Thyroid gland (tissue), 4 donors: ENCODE results near the gene PSMD8. TPM values are rescaled to one million over a fixed set of nuclear protein-coding genes. Genes with fewer than 3 reads are reported as not detected.

Source experiments
- DNase-seq, 2 donors: peaks; one replicate each; pipeline ENCODE4 v3.0.0-alpha.2; 2019
- H3K27ac ChIP-seq, 3 donors: fragments of 200-600 bp; sonication (generic); 1 replicate in 2 of 3; 2 replicates in 1 of 3; pipeline ENCODE4 v1.5.1; 2016 to 2019; ENCODE audit warnings: mild to moderate bottlenecking in 1 of 3, moderate library complexity in 1 of 3
- H3K27me3 ChIP-seq: fragments of 200-600 bp; sonication (generic); one replicate; pipeline ENCODE4 v1.5.1; 2019
- H3K36me3 ChIP-seq, 2 donors: fragments of 200-600 bp; sonication (generic); one replicate each; pipeline ENCODE4 v1.5.1; 2016 to 2019
- H3K4me1 ChIP-seq, 2 donors: fragments of 200-600 bp; sonication (generic); one replicate each; pipeline ENCODE4 v1.5.1; 2017 to 2019
- H3K4me3 ChIP-seq, 3 donors: fragments of 200-600 bp; sonication (generic); replicated peaks in 1 of 3; 1 replicate in 2 of 3; 2 replicates in 1 of 3; pipeline ENCODE4 v1.5.1; 2016; ENCODE audit warnings: mild to moderate bottlenecking in 1 of 3
- H3K9me3 ChIP-seq: fragments of 200-600 bp; sonication (generic); one replicate; pipeline ENCODE4 v1.5.1; 2017
- CTCF ChIP-seq, 6 experiments: fragments of 200-600 bp in 3 of 6; fragments of 450-650 bp in 3 of 6; sonication (generic) in 3 of 6; IDR thresholded peaks; one replicate each; pipeline ENCODE4 v1.5.1; 2016 to 2019; ENCODE audit warnings: antibody characterized with exemption in 6 of 6, mild to moderate bottlenecking in 2 of 6, inconsistent platforms in 1 of 6, moderate library complexity in 1 of 6
- POLR2A ChIP-seq, 2 donors: fragments of 450-650 bp; IDR thresholded peaks; one replicate each; pipeline ENCODE4 v1.6.1; 2017; ENCODE audit warnings: antibody characterized with exemption in 2 of 2, mild to moderate bottlenecking in 2 of 2, moderate library complexity in 1 of 2
- WGBS, 2 donors: methylation state at CpG; one replicate each; pipeline ENCODE4 v1.1.5; 2017; 5-methylcytosine and 5-hydroxymethylcytosine counted together
- intact Hi-C: fragments of 100-400 bp; cut with DNase I; formaldehyde crosslinking; loops from one replicate; pipeline ENCODE4 v1.15.1; 2023
- total RNA-seq, 4 donors: library from RNA; depleted of rRNA; stranded (reverse); fragments of >200 nt; gene quantifications; one replicate each; pipeline ENCODE4 v1.2.3, GENCODE V29; 2016

The PSMD8 gene
- total RNA-seq, 4 donors from 2014 or later, result 150 to 270 (median 243) TPM

- H3K4me1 ChIP-seq, result no peaks in the 10 kb centered on the region
- no peaks in the 10 kb centered on the region for H3K9me3 ChIP-seq
- no peak overlapping the region for H3K27ac ChIP-seq
- intact Hi-C loops, result no loop called here
- WGBS, 2 donors, result 77 to 95% methylated on average over 2 of the region's 2 CpGs
- TF ChIP-seq CTCF (IDR thresholded peaks at IDR 0.05), result no peak
- TF ChIP-seq POLR2A (IDR thresholded peaks at IDR 0.05), result no peak
- no peaks in the 10 kb centered on the region for H3K27me3 ChIP-seq
- H3K36me3 ChIP-seq, result no peaks in the 10 kb centered on the region
- H3K4me3 ChIP-seq, result no peak overlapping the region
- no peak for DNase-seq
Observed at GRCh38 chr19:38429811-38430156, 55.4 kb downstream of the PSMD8 start.

- WGBS, 2 donors, result 81 to 84% methylated on average over 7 of the region's 7 CpGs
- TF ChIP-seq POLR2A (IDR thresholded peaks at IDR 0.05), result no peak
- TF ChIP-seq CTCF (IDR thresholded peaks at IDR 0.05), result no peak
- Histone ChIP-seq H3K27me3 (no peaks in the 10 kb centered on the region), H3K9me3 (no peaks in the 10 kb centered on the region), H3K4me1 (no peaks in the 10 kb centered on the region), H3K27ac (no peak overlapping the region), H3K36me3 (no peaks in the 10 kb centered on the region), H3K4me3 (no peak overlapping the region)
- intact Hi-C loops, result no loop called here
- DNase-seq, result no peak
Observed at GRCh38 chr19:38430931-38431330, 56.6 kb downstream of the PSMD8 start.

- DNase-seq, result peak; percentile 15 to 31
Observed at GRCh38 chr19:38433268-38433733, 58.9 kb downstream of the PSMD8 start, which contains the start of gene RYR1. RYR1 (plus strand) TSS chr19:38433691; CDS start chr19:38433830, 139 bp downstream.

More at GRCh38 chr19:38433268-38433733, 58.9 kb downstream of the PSMD8 start, which contains the start of gene RYR1:
- no peaks in the 10 kb centered on the region for H3K4me1 ChIP-seq
- H3K27ac ChIP-seq, result no peak within 1 kb of the TSS
- no peaks in the 10 kb centered on the region for H3K9me3 ChIP-seq
- TF ChIP-seq CTCF (IDR thresholded peaks at IDR 0.05) (no peak), POLR2A (IDR thresholded peaks at IDR 0.05) (no peak)
- H3K4me3 ChIP-seq, result no peak within 1 kb of the TSS
- no peaks in the 10 kb centered on the region for H3K36me3 ChIP-seq
- 20 to 43% methylated on average over 8 to 9 of the region's 20 CpGs for WGBS, 2 donors
- no peaks in the 10 kb centered on the region for H3K27me3 ChIP-seq
- intact Hi-C loops, result no loop called here

Other genes starting within 250 kb of the PSMD8 start
- gene DPF1, start 150.3 kb upstream of the PSMD8 start, total RNA-seq, result not detected
- 10 to 100 TPM in 1 of 4 donors, 1 to 10 TPM in 3; 2.8 to 11.9 (median 4.3) TPM for gene PPP1R14A, start 118.2 kb upstream of the PSMD8 start, total RNA-seq
- gene SPINT2, start 110.0 kb upstream of the PSMD8 start, total RNA-seq, result 1,000 to 10,000 TPM in 1 of 4 donors, 100 to 1,000 TPM in 3; 424 to 1,529 (median 712) TPM
- gene C19orf33, start 70.3 kb upstream of the PSMD8 start, total RNA-seq, result 10 to 100 TPM in 3 of 4 donors, not detected in 1; 16.2 to 26.3 (median 17.2) TPM
- 10 to 100 TPM; 12.9 to 30.9 (median 21.0) TPM for gene YIF1B, start 58.6 kb upstream of the PSMD8 start, total RNA-seq
- 1 to 10 TPM in 2 of 4 donors, under 1 TPM in 2; 0.67 to 4.4 (median 1.2) TPM for gene KCNK6, start 54.7 kb upstream of the PSMD8 start, total RNA-seq
- 10 to 100 TPM in 3 of 4 donors, 1 to 10 TPM in 1; 6.4 to 27.7 (median 13.3) TPM for gene CATSPERG, start 38.7 kb upstream of the PSMD8 start, total RNA-seq
- 1 to 10 TPM in 2 of 4 donors, under 1 TPM in 2; 0.63 to 3.0 (median 1.8) TPM for gene GGN, start 13.5 kb downstream of the PSMD8 start, total RNA-seq
- 1 to 10 TPM in 2 of 4 donors, under 1 TPM in 2; 0.44 to 7.1 (median 0.96) TPM for gene SPRED3, start 14.1 kb downstream of the PSMD8 start, total RNA-seq
- gene FAM98C, start 28.5 kb downstream of the PSMD8 start, total RNA-seq, result 10 to 100 TPM; 22.1 to 36.5 (median 23.9) TPM
- 1 to 10 TPM in 2 of 4 donors, under 1 TPM in 2; 0.89 to 1.7 (median 1.2) TPM for gene RASGRP4, start 51.6 kb downstream of the PSMD8 start, total RNA-seq
- 1 to 10 TPM in 1 of 4 donors, under 1 TPM in 3; 0.54 to 1.6 (median 0.61) TPM for gene RYR1, start 59.1 kb downstream of the PSMD8 start, total RNA-seq
- gene MAP4K1, start 243.4 kb downstream of the PSMD8 start, total RNA-seq, result 1 to 10 TPM in 3 of 4 donors, under 1 TPM in 1; 0.83 to 9.7 (median 2.2) TPM
- 100 to 1,000 TPM; 205 to 504 (median 440) TPM for gene EIF3K, start 244.6 kb downstream of the PSMD8 start, total RNA-seq